ENCODE results near the gene ADAMTS19. TPM values are rescaled to one million over a fixed set of nuclear protein-coding genes. Genes with fewer than 3 reads are reported as not detected.
"Not testable (repeated sequence)": the region's sequence is repeated elsewhere in the genome, so short reads cannot be mapped to it uniquely, and the experiment has no call there.

Gene ADAMTS19
- total and polyA plus RNA-seq, 11 donors: 0.16 to 1.2 (median 0.53) TPM; not detected in 3

DNA sequence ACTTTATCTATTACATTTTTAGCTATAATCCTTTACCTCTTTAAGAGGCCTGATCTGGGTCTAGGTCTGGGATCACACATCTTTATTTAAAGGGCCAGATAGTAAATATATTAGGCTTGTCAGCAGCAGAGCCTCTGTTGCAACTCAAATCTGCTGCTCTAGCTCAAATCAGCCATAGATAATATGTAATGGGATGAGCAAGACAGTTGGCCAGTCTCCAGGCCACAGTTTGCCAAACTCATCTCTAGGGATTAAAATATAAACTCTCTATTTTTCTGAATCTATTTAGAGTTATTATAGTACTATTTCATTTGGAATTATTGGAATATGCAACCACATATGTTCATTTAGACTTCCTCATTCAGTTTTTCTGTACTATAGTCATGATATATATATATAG, 171.9 kb downstream of the ADAMTS19 start:
- Histone ChIP-seq H3K36me3 (no peaks in the 10 kb centered on the region), H3K27me3 (no peaks in the 10 kb centered on the region), H3K4me3 (no peak overlapping the region), H3K27ac (no peak overlapping the region), H3K9me3 (peaks cover 0 to 30% (median 0%) of the 10 kb centered on the region in 12 donors), H3K4me1 (no peaks in the 10 kb centered on the region)
- ATAC-seq (no peak), DNase-seq (no peak)
- TF ChIP-seq CTCF (IDR thresholded peaks at IDR 0.05) (no peak), POLR2A (IDR thresholded peaks at IDR 0.05) (no peak)
- intact Hi-C loops (cut with DNase I): no loop called here

DNA sequence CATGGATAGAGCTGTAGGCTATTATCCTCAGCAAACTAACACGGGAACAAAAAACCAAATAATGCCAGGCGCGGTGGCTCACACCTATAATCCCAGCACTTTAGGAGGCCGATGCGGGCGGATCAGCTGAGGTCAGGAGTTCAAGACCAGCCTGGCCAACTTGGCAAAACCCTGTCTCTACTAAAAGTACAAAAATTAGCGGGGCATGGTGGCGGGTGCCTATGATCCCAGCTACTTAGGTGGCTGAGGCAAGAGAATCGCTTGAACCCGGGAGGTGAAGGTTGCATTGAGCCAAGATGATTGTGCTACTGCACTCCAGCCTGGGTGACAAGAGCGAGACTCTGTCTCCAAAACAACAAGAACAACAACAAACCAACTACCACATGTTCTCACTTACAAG, 177.4 kb downstream of the ADAMTS19 start:
- H3K4me1 ChIP-seq; H3K27me3 ChIP-seq; DNase-seq; H3K4me3 ChIP-seq; intact Hi-C loops (cut with DNase I); H3K27ac ChIP-seq; H3K36me3 ChIP-seq; ATAC-seq: not testable (repeated sequence)
- WGBS, 4 donors: 92 to 98% (median 93%) methylated on average over 11 of the region's 11 CpGs
- H3K9me3 ChIP-seq: peaks cover 0 to 24% (median 0%) of the 10 kb centered on the region in 12 donors

DNA sequence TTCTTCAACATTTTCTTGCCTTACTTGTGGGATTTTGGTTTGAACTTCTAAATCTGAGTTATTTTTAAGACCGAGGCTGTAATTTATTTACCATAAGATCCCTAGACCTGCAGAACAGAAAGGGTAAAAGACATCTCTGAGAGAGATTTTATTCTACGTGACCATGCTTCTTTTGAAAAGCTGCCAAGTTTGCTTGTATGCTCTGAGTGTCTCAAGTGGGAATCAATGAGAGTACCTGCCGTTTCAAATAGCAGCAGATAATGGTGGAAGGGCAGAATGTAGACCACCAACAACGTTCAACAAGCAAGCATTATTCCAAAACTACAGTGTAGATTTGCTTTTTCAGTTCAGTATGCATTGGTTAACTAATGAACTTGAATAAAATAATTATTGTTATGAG, 179.2 kb downstream of the ADAMTS19 start:
- Histone ChIP-seq H3K9me3 (peaks cover 0 to 6% (median 0%) of the 10 kb centered on the region in 12 donors), H3K27ac (no peak overlapping the region), H3K4me1 (no peaks in the 10 kb centered on the region), H3K36me3 (no peaks in the 10 kb centered on the region), H3K27me3 (peaks cover 0 to 4% (median 0%) of the 10 kb centered on the region in 9 donors), H3K4me3 (no peak overlapping the region)
- TF ChIP-seq CTCF (IDR thresholded peaks at IDR 0.05): no peak
- TF ChIP-seq POLR2A (IDR thresholded peaks at IDR 0.05): no peak
- intact Hi-C loops (cut with DNase I): no loop called here
- ATAC-seq (no peak), DNase-seq (no peak)
- 24 to 35% (median 29%) methylated on average over 4 of the region's 4 CpGs for WGBS, 4 donors

DNA sequence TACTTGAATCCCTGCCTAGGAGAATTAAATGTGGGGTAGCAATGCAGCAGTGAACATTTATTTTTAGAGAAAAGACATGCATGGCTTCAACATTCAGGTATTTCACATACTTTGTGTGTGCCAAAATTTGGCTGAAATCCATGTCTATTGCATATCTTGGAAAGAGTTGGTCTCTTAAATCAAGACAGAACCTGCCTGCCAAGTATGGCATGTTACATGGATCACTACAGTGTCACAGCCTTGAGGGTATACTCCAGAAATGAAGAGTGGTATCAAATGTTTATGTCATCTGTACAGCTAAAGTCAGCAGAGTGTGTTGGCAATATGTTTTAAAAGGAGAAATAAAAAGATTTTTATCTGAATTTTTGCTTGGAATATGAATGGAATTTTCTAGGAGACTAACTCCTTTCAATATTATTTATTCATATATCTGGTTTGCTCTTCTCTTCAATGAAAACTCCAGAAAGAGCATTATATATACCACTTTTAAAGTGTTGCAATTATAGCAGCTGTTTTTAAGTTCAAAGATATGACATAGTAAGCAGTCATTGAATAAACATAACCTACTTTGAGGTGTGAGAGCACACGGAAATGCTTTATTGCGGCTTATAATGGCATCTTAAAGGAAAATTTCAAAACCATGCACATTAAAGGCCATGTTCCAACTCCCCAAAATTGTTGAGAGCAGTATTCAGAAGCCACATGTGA, 192.4 kb downstream of the ADAMTS19 start:
- no peaks in the 10 kb centered on the region for H3K36me3 ChIP-seq
- no peak for TF ChIP-seq POLR2A (IDR thresholded peaks at IDR 0.05)
- TF ChIP-seq CTCF (IDR thresholded peaks at IDR 0.05): no peak
- WGBS, 4 donors: 74 to 83% (median 75%) methylated on average over 2 of the region's 2 CpGs
- H3K4me1 ChIP-seq: no peaks in the 10 kb centered on the region
- no peaks in the 10 kb centered on the region for H3K9me3 ChIP-seq
- H3K27me3 ChIP-seq: no peaks in the 10 kb centered on the region
- intact Hi-C loops (cut with DNase I): no loop called here
- no peak overlapping the region for H3K4me3 ChIP-seq
- ATAC-seq (no peak), DNase-seq (no peak)
- H3K27ac ChIP-seq: no peak overlapping the region

DNA sequence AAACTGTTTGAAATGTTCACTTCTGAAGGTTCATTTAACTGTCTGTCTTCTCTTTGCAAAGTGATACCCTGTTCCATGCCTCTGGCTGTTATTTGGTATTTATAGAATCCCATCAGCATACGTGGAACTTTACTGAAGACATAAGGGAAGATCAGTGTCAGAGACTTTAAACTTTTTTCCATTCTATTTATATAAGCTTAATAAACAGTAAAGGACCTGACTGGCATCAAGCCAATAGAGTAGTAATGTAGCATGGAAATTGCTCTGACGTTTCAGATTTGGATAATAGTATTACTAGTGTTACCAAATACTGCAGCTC, 192.9 kb downstream of the ADAMTS19 start:
- Histone ChIP-seq H3K4me3 (no peak overlapping the region), H3K36me3 (no peaks in the 10 kb centered on the region), H3K9me3 (no peaks in the 10 kb centered on the region), H3K27me3 (no peaks in the 10 kb centered on the region), H3K4me1 (no peaks in the 10 kb centered on the region), H3K27ac (no peak overlapping the region)
- no peak for DNase-seq
- intact Hi-C loops (cut with DNase I): no loop called here
- TF ChIP-seq POLR2A (IDR thresholded peaks at IDR 0.05) (no peak), CTCF (IDR thresholded peaks at IDR 0.05) (no peak)
- ATAC-seq: no peak
- 10 to 18% (median 16%) methylated on average over 2 of the region's 2 CpGs for WGBS, 4 donors

All from heart left ventricle (tissue), 16 donors.